ENCODE results near the gene AFP.

The AFP gene

DNA sequence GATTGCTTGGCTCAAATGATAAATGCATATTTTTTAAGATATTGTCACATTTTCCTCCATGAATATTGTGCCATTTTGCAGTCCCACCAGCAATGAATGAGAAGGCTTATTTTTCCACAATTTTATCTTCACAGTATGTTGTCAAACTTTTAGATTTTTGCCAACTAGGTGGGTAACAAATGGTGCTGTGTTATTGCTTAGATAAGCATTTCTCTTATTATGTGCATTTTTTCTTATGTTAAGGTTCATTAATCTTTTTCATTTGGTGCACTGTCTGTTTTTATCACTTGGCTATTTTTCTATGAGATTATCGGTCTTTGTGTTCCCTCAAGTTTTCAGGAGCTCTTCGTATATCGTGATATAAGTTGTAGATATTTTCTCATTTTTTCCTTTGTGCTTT lies 32.1 kb downstream of the AFP start:
- no peak for DNase-seq

DNA sequence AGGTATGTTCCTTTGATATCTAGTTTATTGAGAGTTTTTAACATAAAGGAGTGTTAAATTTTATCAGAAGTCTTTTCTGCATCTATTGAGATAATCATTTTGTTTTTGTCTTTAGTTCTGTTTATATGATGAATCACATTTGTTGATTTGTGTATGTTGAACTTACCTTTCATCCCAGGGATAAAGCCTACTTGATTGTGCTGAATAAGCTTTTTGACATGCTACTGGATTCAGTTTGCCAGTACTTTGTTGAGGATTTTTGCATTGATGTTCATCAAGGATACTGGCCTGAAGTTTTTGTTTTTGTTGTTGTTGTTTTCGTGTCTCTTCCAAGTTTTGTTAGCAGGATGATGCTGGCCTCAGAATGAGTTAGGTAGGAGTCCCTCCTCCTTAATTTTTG lies 34.7 kb downstream of the AFP start:
- DNase-seq, result no peak

DNA sequence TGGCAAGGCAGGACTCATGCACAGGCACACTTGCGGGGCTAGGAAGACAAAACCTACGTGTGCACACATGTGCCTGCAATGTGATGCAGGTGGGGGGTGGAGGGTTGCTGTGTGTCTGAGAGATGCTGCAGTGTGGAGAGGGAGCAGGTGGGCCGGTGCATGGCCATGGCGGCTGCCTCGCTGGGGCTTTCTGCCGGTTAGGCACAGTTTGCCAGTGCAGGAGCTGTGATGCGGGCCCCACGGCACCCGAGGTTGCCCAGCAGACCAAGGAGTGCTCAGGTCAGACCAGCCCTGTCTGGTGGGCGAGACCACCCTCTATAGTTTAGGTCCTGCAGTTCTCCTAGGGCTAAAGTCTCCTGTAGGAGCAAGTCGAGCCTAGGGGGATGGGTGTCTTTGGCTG lies 41.2 kb downstream of the AFP start:
- no peak for DNase-seq

DNA sequence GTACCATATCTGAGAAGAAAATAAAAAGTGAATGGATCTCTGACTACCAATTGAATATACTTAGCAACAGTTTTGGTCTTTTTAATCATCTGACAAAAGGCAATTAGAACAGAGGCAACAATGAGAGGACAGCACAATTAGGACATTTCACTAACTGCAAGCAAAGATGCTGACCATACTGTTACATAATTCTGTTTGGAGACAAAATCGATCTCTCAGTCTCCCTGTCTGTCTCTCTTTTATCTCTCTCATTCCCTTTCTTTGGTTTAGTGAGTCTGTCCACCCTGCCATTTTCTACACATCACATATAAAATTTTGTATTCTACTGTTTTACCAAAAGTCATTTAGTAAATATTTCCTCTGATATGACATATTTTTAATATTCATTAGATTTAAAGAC lies 43.3 kb downstream of the AFP start:
- no peak for DNase-seq

DNA sequence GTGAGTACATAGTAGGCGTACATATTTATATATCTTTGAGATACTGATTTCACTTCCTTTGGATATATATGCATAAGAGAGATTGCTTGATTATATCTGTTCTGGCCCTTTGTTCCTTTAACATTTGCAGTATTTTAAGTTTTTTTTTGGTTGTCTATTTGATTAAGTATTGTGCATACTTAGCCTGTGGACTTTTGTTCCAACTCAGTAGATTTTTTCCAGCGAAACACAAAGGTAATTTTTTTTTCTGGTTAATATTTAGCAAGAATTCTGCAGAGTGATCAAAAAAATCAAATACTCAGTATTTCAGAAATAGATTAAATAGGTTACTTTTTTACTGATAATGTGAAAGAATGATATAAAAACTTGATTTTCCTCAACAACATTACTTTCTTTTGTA lies 45.3 kb downstream of the AFP start, which contains the start of gene AFM:
TSS of gene AFM (plus strand) at position 388 of the 400 bp plus-strand sequence. CDS start 31 bp downstream, outside the sequence.
- DNase-seq, result no peak

DNA sequence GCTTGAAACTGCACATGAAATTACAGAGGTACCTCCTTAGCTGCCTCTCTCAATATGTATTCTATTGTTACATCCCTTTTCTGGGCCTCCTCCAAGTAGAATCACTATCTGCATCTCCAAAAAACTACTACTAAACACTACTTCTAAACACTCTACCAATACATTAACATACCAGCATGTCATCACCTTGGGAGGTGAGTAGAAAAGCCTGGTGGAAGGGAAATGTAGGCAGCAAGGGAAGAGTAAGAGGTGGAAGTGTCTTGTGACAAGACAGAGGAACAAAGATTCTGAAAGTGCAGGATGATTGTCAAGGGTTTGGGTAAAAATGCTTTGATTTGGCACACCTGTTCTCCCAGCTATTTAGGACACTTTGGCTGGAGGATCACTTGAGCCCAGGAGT lies 49.1 kb downstream of the AFP start:
- no peak for DNase-seq

DNA sequence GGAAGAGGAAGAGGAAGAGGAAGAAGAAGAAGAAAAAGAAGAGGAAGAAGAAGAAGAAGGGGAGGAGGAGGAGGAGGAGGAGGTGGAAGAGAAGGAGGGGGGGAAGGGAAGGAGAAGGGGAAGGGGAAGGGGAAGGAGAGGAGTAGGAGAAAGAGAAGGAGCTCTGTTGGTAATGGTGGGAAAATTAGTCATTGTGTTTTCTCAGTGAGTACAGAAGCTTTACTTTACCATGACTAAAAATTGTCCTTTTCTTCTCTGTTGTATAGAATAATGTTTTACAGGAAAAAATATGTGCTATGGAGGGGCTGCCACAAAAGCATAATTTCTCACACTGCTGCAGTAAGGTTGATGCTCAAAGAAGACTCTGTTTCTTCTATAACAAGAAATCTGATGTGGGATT lies 49.6 kb downstream of the AFP start:
- no peak for DNase-seq

DNA sequence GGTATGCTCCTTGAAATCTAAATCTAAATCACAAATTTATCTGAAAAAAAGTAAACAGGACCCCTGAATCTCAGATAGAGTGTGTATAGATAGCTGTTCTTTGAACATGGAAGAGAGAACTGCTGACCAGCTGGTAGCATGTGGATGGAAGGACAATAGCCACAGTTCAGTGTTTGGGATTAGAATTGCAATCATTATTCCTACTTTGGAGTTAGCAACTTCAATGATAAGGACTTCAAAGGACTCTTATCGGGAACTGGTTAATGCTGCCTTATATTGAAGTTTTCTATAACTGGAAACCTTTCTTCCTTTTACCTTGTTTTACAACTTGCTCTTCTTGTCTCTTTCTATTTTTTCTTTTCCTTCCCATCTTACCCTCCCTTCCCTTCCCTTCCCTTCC lies 50.5 kb downstream of the AFP start:
- DNase-seq, result no peak

DNA sequence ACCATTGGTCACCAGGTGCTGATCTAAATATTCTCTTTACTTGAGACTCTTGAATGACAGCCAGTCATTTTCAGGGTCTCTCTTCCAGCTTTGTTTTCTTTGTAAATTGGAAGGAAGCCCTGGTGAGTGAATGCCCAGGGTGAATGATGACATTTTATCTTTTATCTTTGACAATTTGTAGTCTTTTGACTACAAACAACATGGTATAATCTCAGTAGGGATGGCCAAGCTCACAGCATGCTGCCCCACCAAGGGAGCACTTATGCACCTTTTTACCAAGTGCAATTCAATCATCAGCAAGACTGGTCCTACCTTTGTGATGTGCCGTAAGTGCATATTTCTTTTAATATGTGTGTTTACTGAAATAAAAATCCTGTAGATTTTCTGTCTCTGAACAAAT lies 51.2 kb downstream of the AFP start:
- peak; percentile 13 for DNase-seq

DNA sequence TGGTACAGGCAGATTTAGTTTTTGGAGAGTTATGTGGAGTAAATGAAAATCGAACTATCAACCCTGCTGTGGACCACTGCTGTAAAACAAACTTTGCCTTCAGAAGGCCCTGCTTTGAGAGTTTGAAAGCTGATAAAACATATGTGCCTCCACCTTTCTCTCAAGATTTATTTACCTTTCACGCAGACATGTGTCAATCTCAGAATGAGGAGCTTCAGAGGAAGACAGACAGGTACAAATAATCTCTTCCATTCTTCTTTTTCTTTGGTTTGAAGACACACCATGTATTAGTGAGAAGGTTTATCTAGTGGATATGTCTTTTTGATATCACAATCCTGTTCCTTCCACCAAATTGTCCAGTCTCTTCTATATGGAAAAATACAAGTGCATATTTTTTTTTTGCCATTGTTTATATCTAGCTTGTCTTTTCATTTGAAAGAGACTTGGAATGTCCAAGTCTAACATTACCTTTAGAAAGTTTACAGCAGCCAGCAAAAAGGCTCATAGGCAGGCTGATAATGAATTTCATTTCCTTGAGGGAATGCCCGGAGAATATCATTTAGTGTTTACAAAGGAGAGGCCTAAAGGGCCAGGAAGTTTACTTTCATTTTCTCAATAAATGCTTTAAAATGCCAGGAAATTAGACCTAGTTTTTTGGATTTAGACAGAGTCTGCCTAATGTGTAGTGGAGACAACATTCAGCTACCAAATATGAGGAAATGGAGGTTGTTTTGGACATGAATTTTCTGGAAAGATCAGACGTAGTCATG lies 64.2 kb downstream of the AFP start:
- no peak for DNase-seq

DNA sequence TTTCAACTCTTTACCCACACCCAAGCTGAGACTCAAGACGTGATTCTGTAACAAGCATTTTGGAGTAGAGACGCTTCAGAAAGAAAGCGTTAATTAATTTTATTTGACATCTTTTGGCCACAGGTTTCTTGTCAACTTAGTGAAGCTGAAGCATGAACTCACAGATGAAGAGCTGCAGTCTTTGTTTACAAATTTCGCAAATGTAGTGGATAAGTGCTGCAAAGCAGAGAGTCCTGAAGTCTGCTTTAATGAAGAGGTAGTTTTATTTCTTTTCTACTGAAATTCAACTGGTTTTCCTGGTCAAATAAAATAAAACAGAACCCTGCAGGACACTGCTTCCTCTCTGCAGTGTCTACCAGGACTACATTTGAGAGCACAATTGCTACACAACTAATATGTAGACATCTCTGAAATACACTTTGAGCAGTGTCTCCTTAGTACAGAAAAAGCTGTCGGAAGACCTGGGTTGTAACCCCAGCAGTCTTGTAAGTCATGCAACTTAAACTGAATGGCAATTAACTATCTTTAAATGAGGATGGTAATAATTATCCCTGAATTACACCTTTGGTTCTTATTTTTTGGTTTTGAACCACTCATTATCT lies 65.7 kb downstream of the AFP start:
- no peak for DNase-seq

DNA sequence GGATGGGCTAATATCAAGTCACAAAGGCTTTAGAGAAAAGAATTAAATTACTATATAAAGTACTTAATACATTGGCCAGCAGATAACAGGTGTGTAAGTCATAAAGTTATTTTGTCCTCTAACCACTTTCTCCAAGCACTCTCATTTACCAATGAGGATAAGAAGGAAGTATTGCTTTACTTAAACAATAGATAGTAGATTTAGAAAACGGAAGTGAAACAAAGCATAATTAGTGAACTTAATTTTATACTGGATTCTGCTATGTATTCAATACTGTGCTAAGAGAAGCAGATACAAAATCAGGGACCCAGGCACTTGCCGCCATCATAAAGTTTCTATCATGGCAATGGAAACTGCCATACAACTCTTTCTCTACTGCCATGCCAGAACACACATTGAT lies 69.5 kb downstream of the AFP start:
- no peak for DNase-seq

Measured in NCI-H69 (cell line).